GM12878 (cell line): ENCODE measurements around the gene EEPD1. TPM values are rescaled to one million over a fixed set of nuclear protein-coding genes. Genes with fewer than 3 reads are reported as not detected.

Source experiments
- ATAC-seq: fragments of 200-7000 bp; cut with Tn5 transposase; 3 replicates; pipeline ENCODE4 v1.9.1; 2020; ENCODE audit warnings: mild to moderate bottlenecking, moderate library complexity
- BruUV-seq: library from RNA; stranded (reverse); fragments of 400-500 nt; replicated peaks from 2 replicates; lab custom pipeline; 2021; lab: Mats Ljungman, UMichigan
- CTCF ChIA-PET: fragments of 300-600 bp; sonication (Branson Sonifier 250); formaldehyde crosslinking; extraction: SDS; loops from one replicate; lab custom pipeline; 2021; ENCODE audit warnings: inconsistent platforms; lab: Yijun Ruan, JAX
- POLR2A ChIA-PET: fragments of 350-600 bp; formaldehyde crosslinking; extraction: SDS; loops from one replicate; lab custom pipeline; 2021; ENCODE audit warnings: inconsistent platforms; lab: Charles Lee
- RAD21 ChIA-PET: fragments of 300-600 bp; sonication (Branson Sonifier 250); formaldehyde crosslinking; loops from one replicate; lab custom pipeline; 2023; ENCODE audit warnings: antibody characterized with exemption; ENCODE audit not compliant: unreplicated experiment; lab: Charles Lee
- SMC1A ChIA-PET: fragments of 300-600 bp; sonication (Branson Sonifier 250); formaldehyde crosslinking; loops from one replicate; lab custom pipeline; 2023; ENCODE audit not compliant: unreplicated experiment, uncharacterized antibody; lab: Charles Lee
- DNase-seq: peaks from one replicate; pipeline ENCODE4 v3.0.0-alpha.2; 2011; ENCODE audit warnings: low read depth, low spot score
- FAIRE-seq: peaks from 3 replicates; lab custom pipeline; 2011; peaks lifted over from hg19 to GRCh38; lab: Jason Lieb, UNC
- H2AFZ ChIP-seq: 2 replicates; pipeline ENCODE4 v1.6.0; 2011; ENCODE audit warnings: low read depth, low read length, control low read depth; ENCODE audit not compliant: control insufficient read depth
- H3K27ac ChIP-seq: 2 replicates; pipeline ENCODE4 v1.5.1; 2011; ENCODE audit warnings: control low read depth; ENCODE audit not compliant: control insufficient read depth, insufficient read depth
- H3K27me3 ChIP-seq, 2 experiments: replicated peaks in 1 of 2; 2 replicates each; pipeline versions ENCODE4 v1.6.0 to v1.6.1; 2011; ENCODE audit warnings: low read length in 1 of 2; ENCODE audit not compliant: control insufficient read depth in 2 of 2, insufficient read depth in 2 of 2
- H3K36me3 ChIP-seq, 2 experiments: 2 replicates each; pipeline ENCODE4 v1.5.1; 2011; ENCODE audit warnings: low read length in 1 of 2; ENCODE audit not compliant: control insufficient read depth in 2 of 2, insufficient read depth in 2 of 2
- H3K4me1 ChIP-seq: 2 replicates; pipeline ENCODE4 v1.6.1; 2011; ENCODE audit warnings: mild to moderate bottlenecking, low read length, moderate library complexity, mixed read lengths; ENCODE audit not compliant: control insufficient read depth, insufficient read depth
- H3K4me2 ChIP-seq: 2 replicates; pipeline ENCODE4 v1.6.0; 2011; ENCODE audit warnings: control low read depth; ENCODE audit not compliant: control insufficient read depth, insufficient read depth
- H3K4me3 ChIP-seq: fragments of 200-600 bp; sonication (generic); 2 replicates; pipeline ENCODE4 v1.5.1; 2016
- H3K79me2 ChIP-seq: 2 replicates; pipeline ENCODE4 v1.6.0; 2011; ENCODE audit warnings: low read length; ENCODE audit not compliant: control insufficient read depth, insufficient read depth
- H3K9ac ChIP-seq: 2 replicates; pipeline ENCODE4 v1.8.0; 2011; ENCODE audit warnings: low read length, control low read depth, mixed read lengths; ENCODE audit not compliant: control insufficient read depth, insufficient read depth
- H3K9me3 ChIP-seq: replicated peaks from 3 replicates; pipeline ENCODE4 v1.5.1; 2011; ENCODE audit warnings: mild to moderate bottlenecking, low read length; ENCODE audit not compliant: control insufficient read depth, insufficient read depth
- H4K20me1 ChIP-seq: 2 replicates; pipeline ENCODE4 v1.6.0; 2011; ENCODE audit not compliant: control insufficient read depth, insufficient read depth
- CHD1 ChIP-seq: IDR thresholded peaks from 2 replicates; pipeline ENCODE4 v1.6.1; 2012; ENCODE audit warnings: low read depth, low read length, improper control_type of control experiment
- E2F8 ChIP-seq: fragments of 450-650 bp; IDR thresholded peaks from 2 replicates; pipeline ENCODE4 v1.6.1; 2018; ENCODE audit warnings: mild to moderate bottlenecking, low read depth, moderate library complexity; ENCODE audit not compliant: partially characterized antibody
- EED ChIP-seq: sonication (generic); IDR thresholded peaks from 2 replicates; pipeline ENCODE4 v1.6.1; 2016; ENCODE audit warnings: antibody characterized with exemption, low read depth
- EP300 ChIP-seq, 2 experiments: fragments of 150-350 bp in 1 of 2; IDR thresholded peaks; 2 replicates each; pipeline ENCODE4 v1.6.1; 2011 to 2012; ENCODE audit warnings: low read depth in 2 of 2, low read length in 2 of 2, borderline replicate concordance in 1 of 2, improper control_type of control experiment in 1 of 2, inconsistent platforms in 1 of 2; ENCODE audit not compliant: control insufficient read depth in 1 of 2
- FOS ChIP-seq: IDR thresholded peaks from 3 replicates; pipeline ENCODE4 v1.6.1; 2011; ENCODE audit warnings: borderline replicate concordance; ENCODE audit not compliant: insufficient read length; ENCODE audit errors: extremely low read depth
- FOXK2 ChIP-seq: fragments of 450-650 bp; IDR thresholded peaks from 2 replicates; pipeline ENCODE4 v1.6.1; 2017; ENCODE audit warnings: mild to moderate bottlenecking, moderate library complexity
- HDAC2 ChIP-seq: fragments of 200-600 bp; sonication (generic); IDR thresholded peaks from 2 replicates; pipeline ENCODE4 v1.6.1; 2017
- IRF4 ChIP-seq: IDR thresholded peaks from 2 replicates; pipeline ENCODE4 v1.6.1; 2011; ENCODE audit warnings: low read depth, low read length
- KLF5 ChIP-seq: fragments of 450-650 bp; IDR thresholded peaks from 2 replicates; pipeline ENCODE4 v1.6.1; 2014; ENCODE audit warnings: mild to moderate bottlenecking; ENCODE audit not compliant: partially characterized antibody
- MAX ChIP-seq: IDR thresholded peaks from 2 replicates; pipeline ENCODE4 v1.6.1; 2012; ENCODE audit warnings: low read depth, low read length, improper control_type of control experiment
- MTA2 ChIP-seq: fragments of 450-650 bp; IDR thresholded peaks from 2 replicates; pipeline ENCODE4 v1.6.1; 2016; ENCODE audit warnings: low read depth, mild to moderate bottlenecking, moderate library complexity
- POLR2AphosphoS2 ChIP-seq: IDR thresholded peaks from 2 replicates; pipeline ENCODE4 v1.6.1; 2011; ENCODE audit warnings: low read depth, mild to moderate bottlenecking, low read length, improper control_type of control experiment, moderate library complexity
- RBBP5 ChIP-seq: fragments of 200-600 bp; sonication (generic); conservative IDR thresholded peaks from 2 replicates; pipeline ENCODE4 v1.6.1; 2016
- SIN3A ChIP-seq: IDR thresholded peaks from 2 replicates; pipeline ENCODE4 v1.6.1; 2012; ENCODE audit warnings: low read depth, low read length, improper control_type of control experiment
- SP1 ChIP-seq: IDR thresholded peaks from one replicate; pipeline ENCODE4 v1.6.1; 2011; ENCODE audit warnings: low read depth, low read length
- STAT1 ChIP-seq: fragments of 450-650 bp; conservative IDR thresholded peaks from 2 replicates; pipeline ENCODE4 v1.6.1; 2014; ENCODE audit warnings: antibody characterized with exemption, mild to moderate bottlenecking
- TCF12 ChIP-seq: IDR thresholded peaks from 2 replicates; pipeline ENCODE4 v1.6.1; 2011; ENCODE audit warnings: low read depth, mild to moderate bottlenecking, low read length
- WGBS: methylation state at CpG from one replicate; pipeline ENCODE4 v1.1.6; 2016; ENCODE audit warnings: low lambda C conversion rate; ENCODE audit not compliant: insufficient replicate concordance, insufficient coverage; ENCODE audit errors: missing lambda C conversion rate; 5-methylcytosine and 5-hydroxymethylcytosine counted together
- in situ Hi-C: fragments of 300-500 bp; cut with MboI; formaldehyde crosslinking; loops from 9 replicates; pipeline ENCODE4 v1.14.3; 2018; ENCODE audit warnings: mixed read lengths
- intact Hi-C: fragments of 100-400 bp; cut with micrococcal nuclease; formaldehyde crosslinking; loops from one replicate; pipeline ENCODE4 v1.14.2; 2022; ENCODE audit not compliant: unreplicated experiment
- polyA plus RNA-seq, 11 experiments: library from polyadenylated mRNA; depleted of rRNA in 4 of 11; unstranded in 6 of 11; stranded (reverse) in 5 of 11; fragments of >200 nt; fragmentation: Nextera tagmentation in 4 of 11; fragmentation: Illumina TruSeq in 1 of 11; extraction: Ambion mirVana in 4 of 11; extraction: Trizol in 1 of 11; gene quantifications; 1 replicate in 1 of 11; 2 replicates in 10 of 11; pipeline versions ENCODE4 v1.2.1 to v1.2.3, GENCODE V29; 2011 to 2016; ENCODE audit warnings: inconsistent platforms in 2 of 11, missing spikeins in 2 of 11, low read depth in 1 of 11
- total RNA-seq, 4 experiments: library from RNA; depleted of rRNA in 3 of 4; stranded (reverse); fragments of >200 nt in 3 of 4; fragmentation: Illumina TruSeq in 1 of 4; extraction: Trizol in 1 of 4; gene quantifications; 2 replicates each; pipeline versions ENCODE4 v1.2.1 to v1.2.3, GENCODE V29; 2013 to 2021

EEPD1 gene
- total and polyA plus RNA-seq, 10 of the 15 experiments (the other 5 are each of a cell fraction or from before 2014, with no cell fraction given): 0.24 to 2.8 (median 0.86) TPM; not detected in 1

DNA sequence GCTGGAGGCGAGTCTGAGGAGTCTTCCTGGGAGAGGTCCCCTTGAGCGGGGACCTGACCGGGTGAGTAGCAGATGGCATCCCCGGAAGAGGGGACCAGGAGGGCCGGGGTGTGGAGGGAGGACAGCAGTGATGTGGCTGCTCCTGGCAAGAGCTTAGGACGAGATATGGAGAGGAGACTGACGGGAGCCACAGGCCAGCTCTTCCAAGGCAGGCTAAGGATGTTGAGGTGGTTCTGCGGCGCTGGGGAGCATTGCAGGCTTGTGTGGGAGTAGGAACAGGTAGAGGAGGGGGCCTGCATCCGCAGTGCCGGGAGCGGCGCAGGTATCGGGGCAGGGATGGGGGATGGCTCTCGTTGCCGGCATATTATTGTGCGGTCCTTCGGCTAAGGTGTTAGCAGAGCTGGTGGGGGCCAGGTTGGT is 159.9 kb downstream of the EEPD1 start:
- no peak overlapping the region for H3K27ac ChIP-seq
- RAD21 ChIA-PET: interaction anchor here (1.2 kb wide), 1 partner anchor 328 kb away, joined by 5 read pairs; no protein-coding TSS in a partner anchor
- no peak for FAIRE-seq
- no peaks in the 10 kb centered on the region; a peak in 1 of 4 replicates for H3K27me3 ChIP-seq
- CTCF ChIA-PET: interaction anchor here (0.7 to 2.5 kb wide), 7 partner anchors 12 to 329 kb away, joined by 3 to 8 read pairs (median 5); no protein-coding TSS in a partner anchor
- no peaks in the 10 kb centered on the region for H4K20me1 ChIP-seq
- 64% methylated on average over 17 of the region's 18 CpGs for WGBS
- H3K4me3 ChIP-seq: no peak overlapping the region
- SMC1A ChIA-PET: interaction anchor here (0.6 kb wide), 1 partner anchor 248 kb away, joined by 3 read pairs; no protein-coding TSS in a partner anchor
- no peak overlapping the region for H3K9ac ChIP-seq
- H3K9me3 ChIP-seq: no peaks in the 10 kb centered on the region
- no peaks in the 10 kb centered on the region for H3K79me2 ChIP-seq
- POLR2A ChIA-PET: no interaction called here
- H3K36me3 ChIP-seq: no peaks in the 10 kb centered on the region
- no peak; the same call in 2 of the 3 replicates for ATAC-seq
- BruUV-seq: no TSS peak
- no peak for DNase-seq
- H2AFZ ChIP-seq: no peak overlapping the region
- in situ Hi-C loops: no loop called here
- H3K4me1 ChIP-seq: no peaks in the 10 kb centered on the region
- H3K4me2 ChIP-seq: no peak overlapping the region
- intact Hi-C loops: no loop called here
- TF ChIP-seq EED: no peak

DNA sequence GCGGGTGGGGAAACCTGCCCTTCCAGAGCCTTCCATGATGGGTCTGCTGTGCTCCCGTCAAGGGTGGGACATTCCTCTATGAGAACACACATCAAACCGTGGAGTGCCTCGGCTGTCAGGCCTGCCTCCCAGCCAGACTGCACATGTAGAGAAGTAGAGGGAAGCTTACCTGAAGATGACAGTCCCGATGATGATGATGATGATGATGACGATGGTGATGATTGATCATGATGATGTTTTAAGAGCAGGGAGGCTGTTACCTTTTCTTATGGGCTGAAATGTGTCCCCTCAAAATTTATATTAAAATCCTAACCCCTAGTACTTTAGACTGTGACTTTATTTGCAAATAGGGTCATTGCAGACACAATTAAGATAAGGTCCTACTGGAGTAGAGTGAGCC is 160.6 kb downstream of the EEPD1 start:
- Histone ChIP-seq H3K4me3 (no peak overlapping the region), H3K9me3 (no peaks in the 10 kb centered on the region), H3K4me1 (no peaks in the 10 kb centered on the region), H3K9ac (no peak overlapping the region), H2AFZ (no peak overlapping the region), H4K20me1 (no peaks in the 10 kb centered on the region), H3K27me3 (no peaks in the 10 kb centered on the region), H3K27ac (no peak overlapping the region), H3K4me2 (no peak overlapping the region), H3K36me3 (no peaks in the 10 kb centered on the region), H3K79me2 (no peaks in the 10 kb centered on the region)
- ChIA-PET POLR2A (no interaction called here), SMC1A (interaction anchor here (0.6 kb wide), 1 partner anchor 249 kb away, joined by 3 read pairs; no protein-coding TSS in a partner anchor), RAD21 (no interaction called here), CTCF (interaction anchor here (0.7 to 2.5 kb wide), 5 partner anchors 11 to 330 kb away, joined by 3 to 8 read pairs (median 6); no protein-coding TSS in a partner anchor)
- no TSS peak for BruUV-seq
- DNase-seq (no peak), FAIRE-seq (no peak), ATAC-seq (no peak)
- WGBS: 43% methylated on average over 6 of the region's 6 CpGs
- in situ Hi-C loops: no loop called here
- intact Hi-C loops: no loop called here
- TF ChIP-seq CHD1 (no peak), HDAC2 (no peak), FOXK2 (no peak), POLR2AphosphoS2 (no peak), E2F8 (no peak), IRF4 (no peak), SP1 (no peak), EP300 (IDR thresholded peaks at IDR 0.05; ENCODE audit: borderline replicate concordance in 1 of 2, control insufficient read depth in 1 of 2, low read depth in 2 of 2, low read length in 2 of 2) (no peak), MAX (no peak), STAT1 (no peak), FOS (no peak), RBBP5 (no peak), SIN3A (no peak), TCF12 (no peak), MTA2 (no peak), KLF5 (no peak)
